Measurements from ENCODE around the gene SEPTIN5. TPM values are rescaled to one million over a fixed set of nuclear protein-coding genes. Genes with fewer than 3 reads are reported as not detected.

The SEPTIN5 gene
- polyA plus RNA-seq, 1 of the 3 experiments (the other 2 are of a cell fraction): 14.0 TPM

DNA sequence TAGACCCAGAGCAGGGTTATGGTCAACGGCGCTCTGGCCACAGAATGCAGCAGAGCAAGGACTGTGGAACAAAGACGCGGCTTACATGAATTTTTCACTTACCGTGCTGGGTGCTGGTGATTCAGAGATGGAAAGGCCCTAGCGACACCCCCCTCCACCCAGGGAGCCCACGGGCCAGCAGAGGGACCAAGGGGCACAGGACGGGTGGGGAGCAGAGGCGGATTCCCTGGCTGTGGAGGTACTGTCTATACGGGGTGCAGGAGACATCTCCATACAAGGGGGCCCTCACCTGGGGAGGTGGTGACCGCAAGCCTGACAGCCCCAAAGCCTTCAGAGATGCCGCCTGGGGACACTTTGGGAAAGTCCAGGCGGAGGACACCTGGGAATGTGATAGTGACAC lies 1.1 kb upstream of the SEPTIN5 start (continued):
- TF ChIP-seq, protein P1, sequence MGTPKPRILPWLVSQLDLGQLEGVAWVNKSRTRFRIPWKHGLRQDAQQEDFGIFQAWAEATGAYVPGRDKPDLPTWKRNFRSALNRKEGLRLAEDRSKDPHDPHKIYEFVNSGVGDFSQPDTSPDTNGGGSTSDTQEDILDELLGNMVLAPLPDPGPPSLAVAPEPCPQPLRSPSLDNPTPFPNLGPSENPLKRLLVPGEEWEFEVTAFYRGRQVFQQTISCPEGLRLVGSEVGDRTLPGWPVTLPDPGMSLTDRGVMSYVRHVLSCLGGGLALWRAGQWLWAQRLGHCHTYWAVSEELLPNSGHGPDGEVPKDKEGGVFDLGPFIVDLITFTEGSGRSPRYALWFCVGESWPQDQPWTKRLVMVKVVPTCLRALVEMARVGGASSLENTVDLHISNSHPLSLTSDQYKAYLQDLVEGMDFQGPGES (IDR thresholded peaks at IDR 0.05; ENCODE audit: low read depth, low read length): no peak
- TF ChIP-seq TCF12 (IDR thresholded peaks at IDR 0.05) (no peak), FOXM1 (IDR thresholded peaks at IDR 0.05; ENCODE audit: low read depth) (no peak), GATA2 (CRISPR knock-in tag; IDR thresholded peaks at IDR 0.05) (no peak), EP300 (IDR thresholded peaks at IDR 0.05; ENCODE audit: borderline replicate concordance in 1 of 2, low read depth in 1 of 2, low read length in 1 of 2) (no peak)
- TF ChIP-seq, protein P2, sequence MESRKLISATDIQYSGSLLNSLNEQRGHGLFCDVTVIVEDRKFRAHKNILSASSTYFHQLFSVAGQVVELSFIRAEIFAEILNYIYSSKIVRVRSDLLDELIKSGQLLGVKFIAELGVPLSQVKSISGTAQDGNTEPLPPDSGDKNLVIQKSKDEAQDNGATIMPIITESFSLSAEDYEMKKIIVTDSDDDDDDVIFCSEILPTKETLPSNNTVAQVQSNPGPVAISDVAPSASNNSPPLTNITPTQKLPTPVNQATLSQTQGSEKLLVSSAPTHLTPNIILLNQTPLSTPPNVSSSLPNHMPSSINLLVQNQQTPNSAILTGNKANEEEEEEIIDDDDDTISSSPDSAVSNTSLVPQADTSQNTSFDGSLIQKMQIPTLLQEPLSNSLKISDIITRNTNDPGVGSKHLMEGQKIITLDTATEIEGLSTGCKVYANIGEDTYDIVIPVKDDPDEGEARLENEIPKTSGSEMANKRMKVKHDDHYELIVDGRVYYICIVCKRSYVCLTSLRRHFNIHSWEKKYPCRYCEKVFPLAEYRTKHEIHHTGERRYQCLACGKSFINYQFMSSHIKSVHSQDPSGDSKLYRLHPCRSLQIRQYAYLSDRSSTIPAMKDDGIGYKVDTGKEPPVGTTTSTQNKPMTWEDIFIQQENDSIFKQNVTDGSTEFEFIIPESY (IDR thresholded peaks at IDR 0.05; ENCODE audit: borderline replicate concordance, low read depth): no peak

DNA sequence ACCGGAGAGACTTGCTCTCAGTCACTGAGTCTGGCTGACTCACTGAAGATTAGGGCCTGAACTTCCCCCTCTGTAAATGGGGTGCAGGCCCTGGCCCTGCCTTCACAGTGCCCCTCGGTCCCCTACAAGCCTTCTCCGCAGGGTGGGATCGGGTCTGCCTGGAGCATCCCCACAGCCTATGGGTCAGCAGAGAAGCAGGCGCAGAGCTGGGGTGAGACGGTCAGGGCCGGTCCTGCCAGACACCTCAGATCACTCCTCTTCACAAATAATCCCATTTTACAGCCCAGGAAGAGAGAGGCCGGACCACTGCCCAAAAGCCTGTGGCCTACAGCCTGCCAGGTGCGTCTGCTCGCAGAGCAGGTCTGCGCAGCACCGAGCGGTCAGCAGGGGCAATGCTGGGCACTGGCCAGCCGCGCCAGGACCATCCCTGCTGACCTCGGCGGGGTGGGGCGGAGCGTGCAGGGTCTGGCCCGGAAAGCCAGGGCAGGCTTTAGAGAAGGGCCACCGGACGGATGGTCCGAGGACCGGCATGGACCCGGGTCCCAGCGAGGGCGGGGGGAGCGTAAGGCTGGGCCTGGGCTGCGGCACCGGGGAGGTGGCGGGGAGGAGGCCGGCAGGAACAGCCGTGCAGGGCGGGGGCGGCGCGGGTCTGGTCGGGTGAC lies 522 bp upstream of the SEPTIN5 start:
- Histone ChIP-seq H3K9me2 (no peaks in the 10 kb centered on the region), H3K36me3 (replicated peaks in 1 of 2; ENCODE audit: control insufficient read depth in 1 of 2, insufficient read depth in 2 of 2, low read length in 1 of 2) (no peaks in the 10 kb centered on the region), H3K4me1 (ENCODE audit: control insufficient read depth in 1 of 2, insufficient read depth in 2 of 2, low read depth in 1 of 2, low read length in 1 of 2) (peaks cover 0 to 53% of the 10 kb centered on the region in 2 experiments; a peak in 1 of 4 replicates), H3K9me3 (no peaks in the 10 kb centered on the region), H3F3A (replicated peaks; ENCODE audit: insufficient read depth) (no peaks in the 10 kb centered on the region), H4K20me1 (ENCODE audit: insufficient read depth) (no peaks in the 10 kb centered on the region), H3K9ac (no peak overlapping the region), H3K27me3 (ENCODE audit: insufficient read depth) (no peaks in the 10 kb centered on the region), H3K27ac (ENCODE audit: low read depth in 2 of 2, low read length in 1 of 2) (peak overlapping the region in 1 of 2 experiments; percentile 80; a peak in 1 of 4 replicates), H3K79me2 (ENCODE audit: insufficient read depth) (no peaks in the 10 kb centered on the region), H3K4me2 (peak overlapping the region; percentile 75; the same call in 1 of the 2 replicates), H2AFZ (ENCODE audit: low read depth) (peak overlapping the region; percentile 64; the same call in 1 of the 2 replicates), H3K4me3 (ENCODE audit: low read depth in 2 of 2, low read length in 1 of 2) (peak overlapping the region in 1 of 2 experiments; percentile 62; a peak in 2 of 4 replicates)
- 27% methylated on average over 13 of the region's 38 CpGs for WGBS (ENCODE audit: low lambda C conversion rate)
- peak; percentile 90 for DNase-seq
- peak; percentile 15; the same call in 1 of the 2 replicates for TF ChIP-seq RAD21 (IDR thresholded peaks at IDR 0.05; ENCODE audit: low read length)
- peak; percentile 55 for TF ChIP-seq MXI1 (IDR thresholded peaks at IDR 0.05; ENCODE audit: low read depth, low read length)
- TF ChIP-seq, protein P3, sequence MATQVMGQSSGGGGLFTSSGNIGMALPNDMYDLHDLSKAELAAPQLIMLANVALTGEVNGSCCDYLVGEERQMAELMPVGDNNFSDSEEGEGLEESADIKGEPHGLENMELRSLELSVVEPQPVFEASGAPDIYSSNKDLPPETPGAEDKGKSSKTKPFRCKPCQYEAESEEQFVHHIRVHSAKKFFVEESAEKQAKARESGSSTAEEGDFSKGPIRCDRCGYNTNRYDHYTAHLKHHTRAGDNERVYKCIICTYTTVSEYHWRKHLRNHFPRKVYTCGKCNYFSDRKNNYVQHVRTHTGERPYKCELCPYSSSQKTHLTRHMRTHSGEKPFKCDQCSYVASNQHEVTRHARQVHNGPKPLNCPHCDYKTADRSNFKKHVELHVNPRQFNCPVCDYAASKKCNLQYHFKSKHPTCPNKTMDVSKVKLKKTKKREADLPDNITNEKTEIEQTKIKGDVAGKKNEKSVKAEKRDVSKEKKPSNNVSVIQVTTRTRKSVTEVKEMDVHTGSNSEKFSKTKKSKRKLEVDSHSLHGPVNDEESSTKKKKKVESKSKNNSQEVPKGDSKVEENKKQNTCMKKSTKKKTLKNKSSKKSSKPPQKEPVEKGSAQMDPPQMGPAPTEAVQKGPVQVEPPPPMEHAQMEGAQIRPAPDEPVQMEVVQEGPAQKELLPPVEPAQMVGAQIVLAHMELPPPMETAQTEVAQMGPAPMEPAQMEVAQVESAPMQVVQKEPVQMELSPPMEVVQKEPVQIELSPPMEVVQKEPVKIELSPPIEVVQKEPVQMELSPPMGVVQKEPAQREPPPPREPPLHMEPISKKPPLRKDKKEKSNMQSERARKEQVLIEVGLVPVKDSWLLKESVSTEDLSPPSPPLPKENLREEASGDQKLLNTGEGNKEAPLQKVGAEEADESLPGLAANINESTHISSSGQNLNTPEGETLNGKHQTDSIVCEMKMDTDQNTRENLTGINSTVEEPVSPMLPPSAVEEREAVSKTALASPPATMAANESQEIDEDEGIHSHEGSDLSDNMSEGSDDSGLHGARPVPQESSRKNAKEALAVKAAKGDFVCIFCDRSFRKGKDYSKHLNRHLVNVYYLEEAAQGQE (IDR thresholded peaks at IDR 0.05; ENCODE audit: low read depth, low read length): no peak
- peak; percentile 36; the same call in 1 of the 2 replicates for TF ChIP-seq NRF1 (IDR thresholded peaks at IDR 0.05; ENCODE audit: low read depth, low read length)
- POLR2A ChIA-PET: no interaction called here
- CTCF ChIA-PET: interaction anchor here (6.9 kb wide), 1 partner anchor 83 kb away, joined by 45 read pairs; no protein-coding TSS in a partner anchor
